ENCODE results near the gene PAGR1.

- TF ChIP-seq MYC (IDR thresholded peaks at IDR 0.05; ENCODE audit: low read depth, low read length) (no peak; the same call in 1 of the 2 replicates), CTCF (IDR thresholded peaks at IDR 0.05; ENCODE audit: low read depth, low read length) (no peak), POLR2A (IDR thresholded peaks at IDR 0.05; ENCODE audit: extremely low read depth, insufficient read length) (no peak)
Measured at GRCh38 chr16:29863669-29863984, 47.7 kb downstream of the PAGR1 start.
